ENCODE measurements around the gene RHOF.
"Not testable (repeated sequence)": the region's sequence is repeated elsewhere in the genome, so short reads cannot be mapped to it uniquely, and the experiment has no call there.

DNA sequence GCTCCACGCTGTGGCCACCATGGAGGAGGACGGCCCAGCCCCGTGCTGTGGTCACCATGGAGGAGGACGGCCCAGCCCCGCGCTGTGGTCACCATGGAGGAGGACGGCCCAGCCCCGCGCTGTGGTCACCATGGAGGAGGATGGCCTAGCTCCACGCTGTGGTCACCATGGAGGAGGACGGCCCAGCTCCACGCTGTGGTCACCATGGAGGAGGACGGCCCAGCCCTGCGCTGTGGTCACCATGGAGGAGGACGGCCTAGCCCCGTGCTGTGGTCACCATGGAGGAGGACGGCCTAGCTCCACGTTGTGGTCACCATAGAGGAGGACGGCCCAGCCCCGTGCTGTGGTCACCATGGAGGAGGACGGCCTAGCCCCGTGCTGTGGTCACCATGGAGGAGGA, 35.0 kb downstream of the RHOF start:
- TF ChIP-seq, protein P1, sequence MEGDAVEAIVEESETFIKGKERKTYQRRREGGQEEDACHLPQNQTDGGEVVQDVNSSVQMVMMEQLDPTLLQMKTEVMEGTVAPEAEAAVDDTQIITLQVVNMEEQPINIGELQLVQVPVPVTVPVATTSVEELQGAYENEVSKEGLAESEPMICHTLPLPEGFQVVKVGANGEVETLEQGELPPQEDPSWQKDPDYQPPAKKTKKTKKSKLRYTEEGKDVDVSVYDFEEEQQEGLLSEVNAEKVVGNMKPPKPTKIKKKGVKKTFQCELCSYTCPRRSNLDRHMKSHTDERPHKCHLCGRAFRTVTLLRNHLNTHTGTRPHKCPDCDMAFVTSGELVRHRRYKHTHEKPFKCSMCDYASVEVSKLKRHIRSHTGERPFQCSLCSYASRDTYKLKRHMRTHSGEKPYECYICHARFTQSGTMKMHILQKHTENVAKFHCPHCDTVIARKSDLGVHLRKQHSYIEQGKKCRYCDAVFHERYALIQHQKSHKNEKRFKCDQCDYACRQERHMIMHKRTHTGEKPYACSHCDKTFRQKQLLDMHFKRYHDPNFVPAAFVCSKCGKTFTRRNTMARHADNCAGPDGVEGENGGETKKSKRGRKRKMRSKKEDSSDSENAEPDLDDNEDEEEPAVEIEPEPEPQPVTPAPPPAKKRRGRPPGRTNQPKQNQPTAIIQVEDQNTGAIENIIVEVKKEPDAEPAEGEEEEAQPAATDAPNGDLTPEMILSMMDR (IDR thresholded peaks at IDR 0.05), result not testable (repeated sequence)
- not testable (repeated sequence) for TF ChIP-seq POLR2AphosphoS5, POLR2A (IDR thresholded peaks at IDR 0.05)

Data from breast epithelium (tissue), 3 donors.